Stimulated activated CD8-positive, alpha-beta memory T cell treated with anti-CD3 and anti-CD28 coated beads, Interleukin-15, amount 100 ng/mL, for 4 hours (primary cell): ENCODE results near the gene NKD2.

Experiments
- DNase-seq, 2 donors: peaks; one replicate each; pipeline ENCODE4 v3.0.0-alpha.2; 2020; ENCODE audit warnings: low read depth in 2 of 2

Gene NKD2

GRCh38 chr5:1042626-1043025, 34.0 kb downstream of the NKD2 start:
- DNase-seq = no peak

DNA sequence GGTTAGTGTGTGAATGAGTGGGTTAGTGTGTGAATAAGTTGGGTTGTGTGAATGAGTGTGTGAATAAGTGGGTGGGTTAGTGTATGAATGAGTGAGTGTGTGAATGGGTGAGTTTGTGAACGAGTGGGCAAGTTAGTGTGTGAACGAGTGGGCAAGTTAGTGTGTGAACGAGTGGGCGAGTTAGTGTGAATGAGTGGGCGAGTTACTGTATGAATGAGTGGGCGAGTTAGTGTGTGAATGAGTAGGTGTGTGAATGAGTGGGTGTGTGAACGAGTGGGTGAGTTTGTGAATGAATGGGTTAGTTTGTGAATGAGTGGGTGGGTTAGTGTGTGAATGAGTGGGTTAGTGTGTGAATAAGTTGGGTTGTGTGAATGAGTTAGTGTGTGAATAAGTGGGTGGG, 34.7 kb downstream of the NKD2 start:
- no peak for DNase-seq

- no peak for DNase-seq
Measured at GRCh38 chr5:1044117-1044516, 35.5 kb downstream of the NKD2 start.

DNA sequence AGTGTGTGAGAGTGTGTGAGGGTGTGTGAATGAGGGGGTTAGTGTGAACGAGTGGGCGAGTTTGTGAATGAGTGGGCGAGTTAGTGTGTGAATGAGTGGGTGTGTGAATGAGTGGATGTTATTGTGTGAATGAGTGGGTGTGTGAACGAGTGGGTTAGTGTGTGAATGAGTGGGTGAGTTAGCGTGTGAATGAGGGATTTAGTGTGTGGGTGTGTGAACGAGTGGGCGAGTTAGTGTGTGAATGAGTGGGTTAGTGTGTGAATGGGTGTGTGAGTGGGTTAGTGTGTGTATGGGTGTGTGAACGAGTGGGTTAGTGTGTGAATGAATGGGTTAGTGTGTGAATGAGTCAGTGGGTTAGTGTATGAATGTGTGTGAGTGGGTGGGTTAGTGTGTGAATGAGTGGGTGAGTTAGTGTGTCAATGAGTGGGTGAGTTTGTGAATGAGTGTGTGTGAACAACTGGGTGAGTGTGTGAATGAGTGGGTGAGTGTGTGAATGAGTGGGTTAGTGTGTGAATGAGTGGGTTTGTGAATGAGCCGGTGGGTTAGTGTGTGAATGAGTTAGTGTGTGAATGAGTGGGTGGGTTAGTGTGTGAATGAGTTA, 37.5 kb downstream of the NKD2 start:
- no peak for DNase-seq

- no peak for DNase-seq
Measured at GRCh38 chr5:1047332-1047965, 38.8 kb downstream of the NKD2 start.

GRCh38 chr5:1048162-1048721, 39.6 kb downstream of the NKD2 start:
- no peak for DNase-seq

- DNase-seq = no peak
Measured at GRCh38 chr5:1048861-1049838, 40.5 kb downstream of the NKD2 start.

DNA sequence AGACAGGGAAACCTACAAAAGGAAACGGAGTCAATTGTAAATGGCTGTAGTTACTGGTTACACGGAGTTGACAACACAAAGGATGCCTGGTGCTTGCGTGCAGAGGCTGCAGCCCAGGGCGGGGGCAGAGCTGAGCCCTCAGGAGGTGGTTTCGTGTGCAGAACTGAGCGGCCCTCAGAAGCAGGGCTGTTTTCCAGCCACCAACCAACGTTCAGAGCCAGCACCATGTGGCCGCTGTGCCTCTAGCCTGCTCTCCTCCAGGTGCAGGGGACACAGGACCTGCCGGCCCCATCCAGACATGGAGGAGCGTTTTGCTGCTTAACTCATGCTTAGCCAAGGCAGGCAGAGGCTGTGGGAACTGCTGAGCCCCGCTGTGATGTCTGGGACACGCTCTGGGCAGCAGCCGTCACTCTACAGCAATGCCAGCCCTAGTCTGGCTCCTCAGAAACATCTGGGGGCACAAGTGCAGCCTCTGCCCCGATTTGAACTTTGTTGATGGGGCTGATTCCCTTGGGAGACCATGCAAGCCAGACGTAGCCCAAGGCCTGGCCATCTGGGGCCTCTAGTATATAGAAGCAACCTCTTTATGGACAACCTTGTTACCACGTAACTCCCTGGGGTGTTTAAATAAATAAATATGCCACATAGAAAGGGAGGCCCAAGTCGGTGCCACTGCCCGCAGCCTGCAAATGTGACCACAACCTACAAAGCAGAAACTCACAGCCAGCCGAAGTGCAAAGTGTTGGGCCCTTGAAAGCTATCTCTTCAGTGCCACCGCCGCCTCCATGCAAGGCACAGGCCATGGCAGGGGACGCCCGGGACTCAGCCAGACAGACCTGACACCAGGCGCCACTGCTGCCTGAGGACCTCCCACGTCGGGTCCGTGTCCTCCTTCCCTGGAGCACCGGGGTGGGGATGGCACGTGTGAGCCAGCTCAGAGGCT, 42.1 kb downstream of the NKD2 start:
- DNase-seq = no peak

GRCh38 chr5:1051366-1051720, 42.7 kb downstream of the NKD2 start:
- no peak for DNase-seq

- no peak for DNase-seq
Measured at GRCh38 chr5:1052076-1052475, 43.5 kb downstream of the NKD2 start.

GRCh38 chr5:1052641-1053390, 44.2 kb downstream of the NKD2 start:
- DNase-seq = no peak

GRCh38 chr5:1053391-1054017, 44.9 kb downstream of the NKD2 start:
- DNase-seq = no peak

DNA sequence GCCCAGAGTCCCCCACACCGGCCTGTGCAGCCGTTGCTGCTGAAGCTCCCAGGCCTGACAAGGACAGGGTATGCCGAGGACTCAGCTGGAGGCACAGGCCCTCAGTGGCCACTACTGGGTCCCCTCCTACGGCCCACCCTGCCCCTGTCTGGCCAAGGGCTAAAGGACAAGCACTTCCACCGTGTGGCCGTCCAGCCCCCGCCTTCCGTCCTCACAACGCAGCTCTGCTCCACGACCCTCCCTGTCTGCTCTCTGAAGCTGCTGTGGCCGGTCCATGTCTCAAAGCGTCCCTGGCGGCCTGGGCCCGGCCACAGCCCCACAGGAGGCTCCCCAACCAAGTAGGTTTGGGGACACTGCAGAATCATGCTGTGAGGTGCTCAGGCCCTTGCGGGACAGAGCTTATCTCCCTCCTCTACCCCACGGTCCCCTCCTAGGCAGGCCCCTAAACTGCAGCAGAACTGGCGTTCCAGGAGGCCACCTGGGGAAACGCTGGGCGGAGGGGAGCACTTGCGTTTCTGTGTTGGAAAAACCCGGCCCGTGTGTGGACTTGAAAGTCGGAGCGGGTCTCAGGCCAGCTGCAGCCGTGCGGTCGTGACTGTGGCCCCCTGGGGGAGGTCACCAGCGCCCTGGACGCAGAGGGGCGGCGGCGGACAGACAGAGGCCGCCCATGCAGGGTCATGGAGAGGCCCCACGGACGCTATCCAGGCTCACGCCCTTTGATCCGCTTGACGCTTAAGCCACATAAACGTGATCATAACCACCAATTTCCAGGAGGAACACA, 45.6 kb downstream of the NKD2 start:
- DNase-seq = no peak

GRCh38 chr5:1054799-1055775, 46.5 kb downstream of the NKD2 start:
- DNase-seq = no peak

DNA sequence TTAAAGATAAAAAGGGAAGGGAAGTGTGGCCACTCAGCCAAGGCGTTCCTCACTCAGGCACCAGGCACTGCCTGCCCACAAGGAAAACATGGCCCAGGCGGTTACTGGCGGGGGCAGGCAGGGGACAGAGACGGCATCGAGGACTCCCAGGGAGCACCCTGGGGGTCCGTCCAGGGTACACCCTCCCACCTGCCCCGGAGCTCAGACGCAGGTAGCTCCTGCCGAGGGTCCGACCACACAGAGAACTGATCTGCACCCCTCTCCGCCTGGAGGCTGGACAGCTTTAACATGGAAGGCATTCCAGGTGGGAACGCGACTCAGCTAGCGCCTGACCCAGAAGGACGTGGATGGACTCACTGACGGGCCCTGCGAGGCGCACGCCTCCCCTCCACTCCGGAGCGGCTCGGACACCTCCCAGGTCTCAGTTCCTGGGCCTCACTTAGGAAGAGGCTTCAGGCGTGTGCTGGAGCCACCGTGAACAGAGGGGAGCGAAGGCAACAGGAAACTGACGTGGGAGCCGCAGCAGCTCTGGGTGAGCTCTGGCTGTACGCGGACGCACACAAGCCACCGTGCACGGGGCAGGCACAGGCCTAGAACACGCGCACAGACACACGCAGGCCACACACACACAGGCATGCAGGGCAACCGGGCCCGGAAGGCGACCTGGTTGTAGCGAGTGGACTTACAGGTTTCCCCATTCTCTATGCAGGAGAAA, 47.5 kb downstream of the NKD2 start:
- no peak for DNase-seq

DNA sequence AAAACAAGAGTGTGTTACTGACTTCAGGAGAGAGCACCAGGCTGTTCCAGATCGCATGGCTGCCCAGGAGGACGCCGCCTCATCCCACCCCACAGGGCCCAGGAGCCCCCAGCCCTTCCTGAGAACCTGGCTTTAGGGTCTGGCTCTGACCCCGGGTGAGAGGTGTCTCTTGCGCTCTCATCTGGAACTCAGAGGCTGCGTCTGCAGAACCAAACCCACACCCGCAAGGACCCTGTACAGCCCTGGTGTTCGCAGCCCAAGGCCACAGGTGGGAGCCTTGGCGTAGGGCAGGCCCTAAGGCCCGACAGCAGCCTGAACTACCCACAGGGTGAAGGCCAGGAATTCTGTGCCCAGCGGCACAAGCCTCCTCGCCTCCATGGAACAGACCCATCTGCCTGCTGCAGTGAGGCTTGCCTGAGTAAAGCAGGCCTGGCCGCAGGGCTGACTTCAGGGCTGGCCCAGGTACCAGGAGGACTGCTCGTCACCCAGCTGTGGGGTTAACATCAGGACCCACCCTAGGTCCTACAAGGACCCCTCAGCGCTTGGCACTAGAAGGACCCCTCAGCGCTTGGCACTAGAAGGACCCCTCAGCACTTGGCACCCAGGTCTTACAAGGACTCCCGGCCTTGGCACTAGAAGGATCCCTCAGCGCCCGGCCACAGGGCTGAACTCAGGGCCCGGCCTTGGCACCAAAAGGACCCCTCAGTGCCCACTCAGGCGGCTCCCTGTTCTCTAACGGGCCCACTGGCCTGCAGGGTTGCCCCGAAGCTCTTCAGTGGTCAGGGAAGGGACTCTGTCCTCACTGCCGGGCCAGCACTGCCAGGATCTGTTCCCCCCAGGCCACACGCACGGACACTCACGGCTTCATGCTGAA, 48.2 kb downstream of the NKD2 start:
- DNase-seq = no peak
